WTC11 (cell line): ENCODE measurements around the gene CD200R1. TPM values are rescaled to one million over a fixed set of nuclear protein-coding genes. Genes with fewer than 3 reads are reported as not detected.

Experiments
- ATAC-seq: fragments of 200-7000 bp; cut with Tn5 transposase; 2 replicates; pipeline ENCODE4 v1.10.0; 2021; ENCODE audit warnings: mild to moderate bottlenecking, moderate library complexity
- CTCF ChIA-PET: fragments of 300-600 bp; sonication (Branson Sonifier 250); formaldehyde crosslinking; loops from one replicate; lab custom pipeline; 2021; ENCODE audit warnings: antibody characterized with exemption; lab: Charles Lee
- POLR2A ChIA-PET: fragments of 350-600 bp; sonication (Branson Sonifier 250); formaldehyde crosslinking; loops from one replicate; lab custom pipeline; 2021; ENCODE audit warnings: antibody characterized with exemption; lab: Charles Lee
- DNase-seq: peaks from one replicate; pipeline ENCODE4 v3.0.0; 2021; ENCODE audit warnings: low spot score
- H3K27ac Mint-ChIP-seq: 2 replicates; pipeline ENCODE4 v1.8.0; 2021; ENCODE audit warnings: mixed read lengths
- H3K27me3 Mint-ChIP-seq: 2 replicates; pipeline ENCODE4 v1.8.0; 2021; ENCODE audit warnings: low read depth, mild to moderate bottlenecking, moderate library complexity, mixed read lengths
- H3K36me3 Mint-ChIP-seq: 2 replicates; pipeline ENCODE4 v1.8.0; 2021; ENCODE audit warnings: mixed read lengths
- H3K4me1 Mint-ChIP-seq: 2 replicates; pipeline ENCODE4 v1.8.0; 2022; ENCODE audit warnings: mixed read lengths
- H3K4me3 Mint-ChIP-seq: 2 replicates; pipeline ENCODE4 v1.8.0; 2021; ENCODE audit warnings: mild to moderate bottlenecking, moderate library complexity, mixed read lengths
- H3K9me3 Mint-ChIP-seq: 2 replicates; pipeline ENCODE4 v1.8.0; 2021; ENCODE audit warnings: mixed read lengths
- CBFB ChIP-seq: sonication (generic); formaldehyde crosslinking; IDR thresholded peaks from 2 replicates; pipeline ENCODE4 v1.8.1; 2022; ENCODE audit warnings: mild to moderate bottlenecking, low read depth, missing genetic modification reagents
- CTCF ChIP-seq: fragments of 200-600 bp; IDR thresholded peaks from 2 replicates; pipeline ENCODE4 v1.8.0; 2022; ENCODE audit warnings: antibody characterized with exemption
- GTF2I ChIP-seq: fragments of 250-450 bp; sonication (Bioruptor Pico); conservative IDR thresholded peaks from 2 replicates; pipeline ENCODE4 v1.4.0; 2021; ENCODE audit warnings: mild to moderate bottlenecking
- JUN ChIP-seq: sonication (generic); formaldehyde crosslinking; IDR thresholded peaks from 2 replicates; pipeline ENCODE4 v1.8.0; 2023; ENCODE audit warnings: mild to moderate bottlenecking, missing genetic modification reagents
- NFATC4 ChIP-seq: fragments of 250-450 bp; sonication (Bioruptor Pico); IDR thresholded peaks from 2 replicates; pipeline ENCODE4 v1.9.0; 2021; ENCODE audit warnings: mild to moderate bottlenecking
- NR1H2 ChIP-seq: sonication (generic); formaldehyde crosslinking; IDR thresholded peaks from 2 replicates; pipeline ENCODE4 v1.9.0; 2021; ENCODE audit warnings: mild to moderate bottlenecking, moderate library complexity, missing genetic modification reagents
- PREB ChIP-seq: sonication (generic); formaldehyde crosslinking; IDR thresholded peaks from 2 replicates; pipeline ENCODE4 v1.8.1; 2022; ENCODE audit warnings: mild to moderate bottlenecking, missing genetic modification reagents, moderate library complexity, borderline replicate concordance
- TEAD4 ChIP-seq: sonication (generic); formaldehyde crosslinking; IDR thresholded peaks from 2 replicates; pipeline ENCODE4 v1.8.0; 2022; ENCODE audit warnings: mild to moderate bottlenecking, missing genetic modification reagents
- USF2 ChIP-seq: sonication (generic); formaldehyde crosslinking; IDR thresholded peaks from 2 replicates; pipeline ENCODE4 v1.8.1; 2023; ENCODE audit warnings: mild to moderate bottlenecking, missing genetic modification reagents, moderate library complexity
- ZNF121 ChIP-seq: sonication (generic); formaldehyde crosslinking; IDR thresholded peaks from 2 replicates; pipeline ENCODE4 v1.8.0; 2023; ENCODE audit warnings: missing genetic modification reagents
- ZNF317 ChIP-seq: sonication (generic); formaldehyde crosslinking; IDR thresholded peaks from 2 replicates; pipeline ENCODE4 v1.8.1; 2023; ENCODE audit warnings: low read depth, mild to moderate bottlenecking, moderate library complexity, missing genetic modification reagents, borderline replicate concordance
- ZNF423 ChIP-seq: fragments of 250-450 bp; sonication (Bioruptor Pico); IDR thresholded peaks from 2 replicates; pipeline ENCODE4 v2.1.2; 2022; ENCODE audit warnings: mild to moderate bottlenecking, moderate library complexity
- ZSCAN18 ChIP-seq: fragments of 250-450 bp; sonication (Bioruptor Pico); IDR thresholded peaks from 2 replicates; pipeline ENCODE4 v2.1.2; 2022; ENCODE audit warnings: mild to moderate bottlenecking, moderate library complexity
- total RNA-seq: library from RNA; stranded (reverse); gene quantifications from 3 replicates; pipeline ENCODE4 v1.2.3, GENCODE V29; 2021

CD200R1 gene
- total RNA-seq, 1 experiment from 2014 or later, result not detected

GRCh38 chr3:112979244-112979832 is 4.4 kb upstream of the CD200R1 start:
- Mint-ChIP-seq H3K27ac (no peak overlapping the region), H3K27me3 (no peaks in the 10 kb centered on the region), H3K36me3 (no peaks in the 10 kb centered on the region), H3K4me1 (no peaks in the 10 kb centered on the region), H3K9me3 (no peaks in the 10 kb centered on the region), H3K4me3 (no peak overlapping the region)
- TF ChIP-seq USF2 (CRISPR knock-in tag), result no peak
- TF ChIP-seq CTCF, result peak; percentile 44; the same call in 1 of the 2 replicates
- no peak for TF ChIP-seq ZSCAN18 (CRISPR knock-in tag)
- TF ChIP-seq NFATC4 (CRISPR knock-in tag), result no peak
- CTCF ChIA-PET, result interaction anchor here (0.5 to 2.0 kb wide), 22 partner anchors 8 to 513 kb away, joined by 3 to 61 read pairs (median 4); partner anchors contain the start of gene GTPBP8
- POLR2A ChIA-PET, result no interaction called here
- DNase-seq (no peak), ATAC-seq (no peak)

- ChIA-PET POLR2A (no interaction called here), CTCF (no interaction called here)
- H3K36me3 Mint-ChIP-seq, result no peaks in the 10 kb centered on the region
- H3K27me3 Mint-ChIP-seq, result no peaks in the 10 kb centered on the region
- ATAC-seq (no peak), DNase-seq (no peak)
- no peak overlapping the region for H3K4me3 Mint-ChIP-seq
- TF ChIP-seq CBFB (CRISPR knock-in tag), result no peak
- TF ChIP-seq ZNF423 (CRISPR knock-in tag), result no peak
- H3K4me1 Mint-ChIP-seq, result no peaks in the 10 kb centered on the region
- H3K9me3 Mint-ChIP-seq, result no peaks in the 10 kb centered on the region
- H3K27ac Mint-ChIP-seq, result no peak overlapping the region
Measured at GRCh38 chr3:112976953-112977352, 2.0 kb upstream of the CD200R1 start.

- Mint-ChIP-seq H3K9me3 (no peaks in the 10 kb centered on the region), H3K27ac (no peak overlapping the region), H3K36me3 (no peaks in the 10 kb centered on the region), H3K4me1 (no peaks in the 10 kb centered on the region), H3K27me3 (no peaks in the 10 kb centered on the region), H3K4me3 (no peak overlapping the region)
- CTCF ChIA-PET, result no interaction called here
- DNase-seq, result no peak
- TF ChIP-seq USF2 (CRISPR knock-in tag) (no peak), PREB (CRISPR knock-in tag) (no peak), GTF2I (CRISPR knock-in tag) (no peak), JUN (CRISPR knock-in tag) (no peak), NR1H2 (no peak), TEAD4 (CRISPR knock-in tag) (no peak), NFATC4 (CRISPR knock-in tag) (no peak)
- no peak for ATAC-seq
- POLR2A ChIA-PET, result no interaction called here
Measured at GRCh38 chr3:112976001-112976400, 1.1 kb upstream of the CD200R1 start.

- CTCF ChIA-PET, result no interaction called here
- H3K4me1 Mint-ChIP-seq, result no peaks in the 10 kb centered on the region
- TF ChIP-seq ZNF121 (CRISPR knock-in tag) (0 out of 2 replicates have a peak, but pooled peaks have one; percentile 27), ZNF317 (no peak)
- DNase-seq (no peak), ATAC-seq (no peak)
- POLR2A ChIA-PET, result no interaction called here
- no peak overlapping the region for H3K4me3 Mint-ChIP-seq
- H3K36me3 Mint-ChIP-seq, result no peaks in the 10 kb centered on the region
- no peak overlapping the region for H3K27ac Mint-ChIP-seq
- no peaks in the 10 kb centered on the region for H3K27me3 Mint-ChIP-seq
- no peaks in the 10 kb centered on the region for H3K9me3 Mint-ChIP-seq
Measured at GRCh38 chr3:112974178-112974517, 755 bp downstream of the CD200R1 start.
